A673 (cell line): ENCODE data around the gene SERPINA6. TPM values are rescaled to one million over a fixed set of nuclear protein-coding genes. Genes with fewer than 3 reads are reported as not detected.
"Not testable (repeated sequence)": the region's sequence is repeated elsewhere in the genome, so short reads cannot be mapped to it uniquely, and the experiment has no call there.

ENCODE experiments used
- BruUV-seq: library from RNA; stranded (reverse); fragments of 400-500 nt; replicated peaks from 2 replicates; lab custom pipeline; 2021; lab: Mats Ljungman, UMichigan
- CTCF ChIA-PET: fragments of 300-600 bp; sonication (Branson Sonifier 250); formaldehyde crosslinking; loops from one replicate; lab custom pipeline; 2022; ENCODE audit warnings: antibody characterized with exemption; lab: Charles Lee
- POLR2A ChIA-PET: fragments of 300-600 bp; sonication (Branson Sonifier 250); formaldehyde crosslinking; loops from one replicate; lab custom pipeline; 2022; ENCODE audit warnings: antibody characterized with exemption; ENCODE audit not compliant: low non-redundant PET; lab: Charles Lee
- DNase-seq: peaks from one replicate; pipeline ENCODE4 v3.0.0-alpha.2; 2015; ENCODE audit warnings: low spot score
- H3K27ac ChIP-seq: fragments of 200-600 bp; sonication (generic); 2 replicates; pipeline ENCODE4 v1.5.1; 2016; ENCODE audit warnings: mixed run types, low read depth, mild to moderate bottlenecking, mixed read lengths, antibody characterized with exemption, low read length; ENCODE audit not compliant: poor library complexity, severe bottlenecking
- H3K27me3 ChIP-seq: fragments of 200-600 bp; sonication (generic); replicated peaks from 2 replicates; pipeline ENCODE4 v1.6.1; 2017; ENCODE audit warnings: mixed run types, low read depth, mild to moderate bottlenecking, mixed read lengths, antibody characterized with exemption, low read length; ENCODE audit not compliant: insufficient read depth, poor library complexity
- H3K36me3 ChIP-seq: fragments of 200-600 bp; sonication (generic); 2 replicates; pipeline ENCODE4 v1.6.1; 2016; ENCODE audit warnings: mixed run types, mild to moderate bottlenecking, mixed read lengths, antibody characterized with exemption, low read length; ENCODE audit not compliant: insufficient read depth, poor library complexity, severe bottlenecking
- H3K4me1 ChIP-seq: fragments of 200-600 bp; sonication (generic); 2 replicates; pipeline ENCODE4 v1.6.1; 2017; ENCODE audit warnings: mixed run types, mild to moderate bottlenecking, mixed read lengths, antibody characterized with exemption, low read length; ENCODE audit not compliant: insufficient read depth, poor library complexity, severe bottlenecking
- H3K4me3 ChIP-seq: fragments of 200-600 bp; sonication (generic); 2 replicates; pipeline ENCODE4 v1.5.1; 2016; ENCODE audit warnings: low read depth, mixed run types, mild to moderate bottlenecking, mixed read lengths, low read length; ENCODE audit not compliant: poor library complexity, severe bottlenecking
- H3K9me3 ChIP-seq: fragments of 200-600 bp; sonication (generic); 2 replicates; pipeline ENCODE4 v1.6.1; 2016; ENCODE audit warnings: mixed run types, low read depth, mild to moderate bottlenecking, mixed read lengths, antibody characterized with exemption, low read length; ENCODE audit not compliant: poor library complexity, severe bottlenecking
- EZH2 ChIP-seq: fragments of 200-600 bp; sonication (generic); IDR thresholded peaks from 2 replicates; pipeline ENCODE4 v1.6.1; 2017; ENCODE audit warnings: borderline replicate concordance, low read depth, mild to moderate bottlenecking, mixed read lengths, antibody characterized with exemption, low read length; ENCODE audit not compliant: poor library complexity, severe bottlenecking
- intact Hi-C: fragments of 100-400 bp; cut with micrococcal nuclease; formaldehyde crosslinking; loops from one replicate; pipeline ENCODE4 v1.10.0; 2022; ENCODE audit not compliant: unreplicated experiment
- total RNA-seq: library from RNA; stranded (reverse); gene quantifications from 2 replicates; pipeline ENCODE4 v1.2.3, GENCODE V29; 2021
- TF ChIP-seq, protein P1 (sequence below): fragments of 300-800, 200-600 bp; sonication (generic); conservative IDR thresholded peaks from 2 replicates; pipeline ENCODE4 v1.5.1; 2017; ENCODE audit warnings: low read depth, mild to moderate bottlenecking, antibody characterized with exemption, low read length, moderate library complexity, mixed read lengths

The SERPINA6 gene
- total RNA-seq, 1 experiment from 2014 or later, result not detected

DNA sequence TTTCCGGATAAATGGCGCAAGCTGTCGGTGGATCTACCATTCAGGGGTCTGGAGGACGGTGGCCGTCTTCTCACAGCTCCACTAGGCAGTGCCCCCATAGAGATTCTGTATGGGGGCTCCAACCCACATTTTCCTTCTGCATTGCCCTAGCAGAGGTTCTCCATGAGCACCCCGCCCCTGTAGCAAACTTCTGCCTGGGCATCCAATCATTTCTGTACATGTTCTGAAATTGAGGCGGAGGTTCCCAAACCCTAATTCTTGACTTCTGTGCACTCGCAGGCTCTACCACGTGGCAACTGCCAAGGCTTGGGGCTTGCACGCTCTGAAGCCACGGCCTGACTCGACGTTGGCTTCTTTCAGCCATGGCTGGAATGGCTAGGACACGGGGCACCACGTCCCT is 25.0 kb downstream of the SERPINA6 start:
- Histone ChIP-seq H3K4me1 (no peaks in the 10 kb centered on the region), H3K27me3 (no peaks in the 10 kb centered on the region), H3K4me3 (no peak overlapping the region), H3K36me3 (no peaks in the 10 kb centered on the region), H3K9me3 (no peaks in the 10 kb centered on the region), H3K27ac (no peak overlapping the region)
- BruUV-seq, result no TSS peak
- ChIA-PET CTCF (no interaction called here), POLR2A (no interaction called here)
- TF ChIP-seq, protein P1, sequence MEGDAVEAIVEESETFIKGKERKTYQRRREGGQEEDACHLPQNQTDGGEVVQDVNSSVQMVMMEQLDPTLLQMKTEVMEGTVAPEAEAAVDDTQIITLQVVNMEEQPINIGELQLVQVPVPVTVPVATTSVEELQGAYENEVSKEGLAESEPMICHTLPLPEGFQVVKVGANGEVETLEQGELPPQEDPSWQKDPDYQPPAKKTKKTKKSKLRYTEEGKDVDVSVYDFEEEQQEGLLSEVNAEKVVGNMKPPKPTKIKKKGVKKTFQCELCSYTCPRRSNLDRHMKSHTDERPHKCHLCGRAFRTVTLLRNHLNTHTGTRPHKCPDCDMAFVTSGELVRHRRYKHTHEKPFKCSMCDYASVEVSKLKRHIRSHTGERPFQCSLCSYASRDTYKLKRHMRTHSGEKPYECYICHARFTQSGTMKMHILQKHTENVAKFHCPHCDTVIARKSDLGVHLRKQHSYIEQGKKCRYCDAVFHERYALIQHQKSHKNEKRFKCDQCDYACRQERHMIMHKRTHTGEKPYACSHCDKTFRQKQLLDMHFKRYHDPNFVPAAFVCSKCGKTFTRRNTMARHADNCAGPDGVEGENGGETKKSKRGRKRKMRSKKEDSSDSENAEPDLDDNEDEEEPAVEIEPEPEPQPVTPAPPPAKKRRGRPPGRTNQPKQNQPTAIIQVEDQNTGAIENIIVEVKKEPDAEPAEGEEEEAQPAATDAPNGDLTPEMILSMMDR, result no peak
- no peak for TF ChIP-seq EZH2
- no peak for DNase-seq
- intact Hi-C loops, result no loop called here

DNA sequence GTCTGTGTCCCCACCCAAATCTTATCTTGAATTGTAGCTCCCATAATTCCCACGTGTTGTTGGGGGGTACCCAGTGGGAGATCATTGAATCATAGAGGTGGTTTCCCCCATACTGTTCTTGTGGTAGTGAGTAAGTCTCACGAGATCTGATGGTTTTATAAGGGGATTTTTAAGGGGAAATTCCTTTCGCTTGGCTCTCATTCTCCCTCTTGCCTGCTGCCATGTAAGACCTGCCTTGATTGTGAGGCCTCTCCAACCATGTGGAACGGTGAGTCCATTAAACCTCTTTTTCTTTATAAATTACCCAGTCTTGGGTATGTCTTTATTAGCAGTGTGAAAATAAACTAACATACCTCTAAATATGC is 27.0 kb downstream of the SERPINA6 start:
- H3K4me1 ChIP-seq, H3K4me3 ChIP-seq, H3K36me3 ChIP-seq, CTCF ChIA-PET, BruUV-seq, H3K9me3 ChIP-seq, intact Hi-C loops, H3K27ac ChIP-seq, POLR2A ChIA-PET, DNase-seq, H3K27me3 ChIP-seq: not testable (repeated sequence)

DNA sequence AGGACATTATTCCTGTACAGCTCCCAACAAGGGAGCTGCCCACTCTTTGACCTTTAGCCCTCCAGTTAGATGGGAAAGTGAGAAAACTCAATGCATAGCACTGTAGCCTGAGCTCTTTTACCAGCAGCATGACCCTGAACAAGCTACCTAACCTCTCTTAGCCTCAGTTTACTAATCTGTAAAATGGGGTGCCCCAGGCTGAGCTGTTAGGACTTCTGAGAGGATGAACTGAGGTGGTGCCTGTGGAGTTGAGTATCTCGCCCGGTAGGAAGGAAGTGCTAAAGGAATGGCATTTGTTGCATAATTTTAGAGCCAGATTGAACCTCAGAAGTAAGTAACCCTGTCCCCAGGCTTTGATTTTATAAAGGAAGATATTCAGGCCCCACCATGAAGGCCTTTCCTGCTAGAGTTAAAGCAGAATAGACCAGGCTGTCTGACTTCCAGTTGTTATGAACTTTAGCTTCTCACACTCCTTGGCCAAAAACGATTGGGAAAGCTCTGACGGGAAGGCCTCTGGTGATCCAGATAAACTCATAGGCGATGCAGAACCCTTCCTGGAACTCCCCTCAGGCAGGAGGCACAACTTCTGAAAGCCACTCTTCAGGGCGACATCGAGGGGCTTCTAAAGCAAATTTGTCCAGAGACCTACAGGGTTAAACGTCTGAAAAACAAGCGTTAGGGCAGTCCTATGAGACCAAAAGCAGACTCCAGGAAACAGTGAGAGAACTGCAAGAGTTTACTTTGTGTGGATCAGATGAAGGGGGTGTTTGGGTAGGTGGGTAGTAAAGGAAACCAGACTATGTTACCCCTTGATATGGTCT is 27.6 kb downstream of the SERPINA6 start:
- Histone ChIP-seq H3K27ac (no peak overlapping the region), H3K27me3 (no peaks in the 10 kb centered on the region), H3K4me1 (no peaks in the 10 kb centered on the region), H3K9me3 (no peaks in the 10 kb centered on the region), H3K36me3 (no peaks in the 10 kb centered on the region), H3K4me3 (no peak overlapping the region)
- no TSS peak for BruUV-seq
- DNase-seq, result no peak
- ChIA-PET POLR2A (no interaction called here), CTCF (no interaction called here)
- TF ChIP-seq, protein P1, result no peak
- TF ChIP-seq EZH2, result no peak
- intact Hi-C loops, result no loop called here

DNA sequence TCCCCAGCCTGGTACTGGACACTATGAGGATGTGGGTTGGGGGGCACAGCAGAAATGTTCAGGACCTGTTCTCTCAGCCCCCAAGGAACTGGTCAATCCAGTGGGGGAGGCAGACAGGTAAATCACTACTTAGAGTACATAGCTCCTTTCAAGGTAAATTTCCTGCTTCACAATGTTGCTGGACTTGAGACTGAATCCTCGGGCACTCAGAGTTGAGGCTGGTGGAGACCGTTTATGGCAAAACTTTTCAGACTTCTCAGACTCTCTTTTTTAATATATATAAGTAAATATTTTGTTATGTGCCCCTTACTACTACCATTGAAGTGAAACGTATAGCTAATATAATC is 29.6 kb downstream of the SERPINA6 start:
- Histone ChIP-seq H3K9me3 (no peaks in the 10 kb centered on the region), H3K27ac (no peak overlapping the region), H3K4me1 (no peaks in the 10 kb centered on the region), H3K27me3 (no peaks in the 10 kb centered on the region), H3K36me3 (no peaks in the 10 kb centered on the region), H3K4me3 (no peak overlapping the region)
- DNase-seq, result no peak
- CTCF ChIA-PET, result no interaction called here
- BruUV-seq, result no TSS peak
- intact Hi-C loops, result no loop called here
- TF ChIP-seq, protein P1, result no peak
- TF ChIP-seq EZH2, result no peak
- POLR2A ChIA-PET, result no interaction called here
